Measurements from ENCODE around the gene TIAM2. TPM values are rescaled to one million over a fixed set of nuclear protein-coding genes. Genes with fewer than 3 reads are reported as not detected.

TIAM2 gene
- total and polyA plus RNA-seq, 10 donors = 4.3 to 21.9 (median 12.9) TPM

DNA sequence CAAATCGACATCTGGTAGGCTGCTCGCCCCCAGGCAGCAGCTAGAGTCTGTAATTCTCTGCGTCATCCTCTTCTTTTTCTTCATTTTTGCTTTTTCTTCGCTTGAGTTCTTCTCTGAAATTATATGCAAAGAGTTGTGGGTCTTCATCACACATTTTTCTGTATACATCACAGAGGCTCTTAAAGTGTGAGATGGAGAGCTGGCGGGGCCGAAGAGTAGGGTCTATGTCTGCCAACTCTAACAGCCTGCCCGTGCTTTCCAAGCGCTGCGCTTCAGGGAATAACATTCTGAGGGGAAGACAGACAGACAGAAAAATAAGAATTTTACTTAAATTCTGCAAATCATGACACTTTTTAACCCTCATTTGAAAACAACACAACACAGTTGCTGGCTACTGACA is 262.7 kb downstream of the TIAM2 start:
- Histone ChIP-seq H3K4me3 (no peak overlapping the region), H3K27me3 (replicated peaks in 1 of 7) (no peaks in the 10 kb centered on the region), H3K27ac (no peak overlapping the region), H3K36me3 (peaks cover 0 to 95% (median 61%) of the 10 kb centered on the region in 6 donors), H3K9me3 (no peaks in the 10 kb centered on the region), H3K4me1 (no peaks in the 10 kb centered on the region)
- WGBS, 5 donors = 96 to 99% (median 97%) methylated on average over 9 of the region's 9 CpGs
- intact Hi-C loops (cut with DNase I; ENCODE audit: low total_unique reads) = no loop called here
- no peak for DNase-seq
- TF ChIP-seq POLR2AphosphoS5 (IDR thresholded peaks at IDR 0.05) (no peak), POLR2A (IDR thresholded peaks at IDR 0.05) (no peak)
- TF ChIP-seq, protein P1, sequence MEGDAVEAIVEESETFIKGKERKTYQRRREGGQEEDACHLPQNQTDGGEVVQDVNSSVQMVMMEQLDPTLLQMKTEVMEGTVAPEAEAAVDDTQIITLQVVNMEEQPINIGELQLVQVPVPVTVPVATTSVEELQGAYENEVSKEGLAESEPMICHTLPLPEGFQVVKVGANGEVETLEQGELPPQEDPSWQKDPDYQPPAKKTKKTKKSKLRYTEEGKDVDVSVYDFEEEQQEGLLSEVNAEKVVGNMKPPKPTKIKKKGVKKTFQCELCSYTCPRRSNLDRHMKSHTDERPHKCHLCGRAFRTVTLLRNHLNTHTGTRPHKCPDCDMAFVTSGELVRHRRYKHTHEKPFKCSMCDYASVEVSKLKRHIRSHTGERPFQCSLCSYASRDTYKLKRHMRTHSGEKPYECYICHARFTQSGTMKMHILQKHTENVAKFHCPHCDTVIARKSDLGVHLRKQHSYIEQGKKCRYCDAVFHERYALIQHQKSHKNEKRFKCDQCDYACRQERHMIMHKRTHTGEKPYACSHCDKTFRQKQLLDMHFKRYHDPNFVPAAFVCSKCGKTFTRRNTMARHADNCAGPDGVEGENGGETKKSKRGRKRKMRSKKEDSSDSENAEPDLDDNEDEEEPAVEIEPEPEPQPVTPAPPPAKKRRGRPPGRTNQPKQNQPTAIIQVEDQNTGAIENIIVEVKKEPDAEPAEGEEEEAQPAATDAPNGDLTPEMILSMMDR (IDR thresholded peaks at IDR 0.05 in 8 of 11, conservative IDR thresholded peaks at IDR 0.05 in 3 of 11) = no peak

DNA sequence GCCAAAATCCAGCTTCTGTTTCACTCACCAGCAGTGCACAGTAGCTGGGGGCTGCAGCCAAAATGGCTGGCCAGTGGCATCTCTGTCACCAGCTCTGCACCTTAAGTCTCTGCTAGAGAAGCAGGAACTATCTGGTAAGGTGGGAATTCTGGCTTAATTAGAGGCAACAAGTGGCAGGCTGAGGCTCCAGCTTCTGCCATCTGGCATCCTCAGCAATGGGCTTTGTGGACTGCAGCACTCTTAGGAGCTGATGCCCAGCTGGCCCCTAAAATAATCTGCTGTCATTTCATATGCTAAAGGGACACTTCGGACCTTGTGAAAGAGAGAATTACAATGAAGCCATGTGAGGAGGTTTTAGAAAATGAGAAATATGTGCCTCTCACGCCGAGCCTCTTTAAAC is 264.1 kb downstream of the TIAM2 start:
- 94 to 100% (median 96%) methylated on average over 3 of the region's 3 CpGs for WGBS, 5 donors
- Histone ChIP-seq H3K4me3 (no peak overlapping the region), H3K9me3 (no peaks in the 10 kb centered on the region), H3K27me3 (replicated peaks in 1 of 7) (no peaks in the 10 kb centered on the region), H3K36me3 (peaks cover 0 to 86% (median 51%) of the 10 kb centered on the region in 6 donors), H3K4me1 (no peaks in the 10 kb centered on the region), H3K27ac (no peak overlapping the region)
- no peak for TF ChIP-seq POLR2A (IDR thresholded peaks at IDR 0.05)
- TF ChIP-seq, protein P1 (IDR thresholded peaks at IDR 0.05 in 8 of 11, conservative IDR thresholded peaks at IDR 0.05 in 3 of 11) = no peak
- no peak for TF ChIP-seq POLR2AphosphoS5 (IDR thresholded peaks at IDR 0.05)
- no peak for DNase-seq
- intact Hi-C loops (cut with DNase I; ENCODE audit: low total_unique reads) = no loop called here

DNA sequence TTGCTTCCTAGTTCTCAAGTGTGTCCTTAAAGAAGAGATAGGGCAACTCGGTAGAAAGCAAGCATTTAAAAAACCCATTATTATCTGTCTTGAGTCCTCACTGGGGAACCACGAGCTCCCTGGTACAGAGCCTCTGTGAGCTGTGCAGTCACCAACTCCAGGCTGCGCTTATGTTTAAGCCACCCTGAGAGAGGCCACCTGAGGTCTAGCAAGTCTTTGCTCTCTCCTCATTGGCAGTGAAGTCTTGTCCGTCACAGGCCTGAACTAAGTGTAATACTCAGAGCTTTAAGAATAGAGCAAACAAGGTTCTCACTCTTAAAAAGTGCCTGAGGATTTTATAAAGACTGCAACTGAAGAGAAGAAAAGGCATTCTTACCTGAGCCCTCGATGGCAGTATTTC is 264.8 kb downstream of the TIAM2 start:
- WGBS, 5 donors = 93 to 99% (median 96%) methylated on average over 5 of the region's 5 CpGs
- peaks cover 0 to 86% (median 51%) of the 10 kb centered on the region in 6 donors for H3K36me3 ChIP-seq

DNA sequence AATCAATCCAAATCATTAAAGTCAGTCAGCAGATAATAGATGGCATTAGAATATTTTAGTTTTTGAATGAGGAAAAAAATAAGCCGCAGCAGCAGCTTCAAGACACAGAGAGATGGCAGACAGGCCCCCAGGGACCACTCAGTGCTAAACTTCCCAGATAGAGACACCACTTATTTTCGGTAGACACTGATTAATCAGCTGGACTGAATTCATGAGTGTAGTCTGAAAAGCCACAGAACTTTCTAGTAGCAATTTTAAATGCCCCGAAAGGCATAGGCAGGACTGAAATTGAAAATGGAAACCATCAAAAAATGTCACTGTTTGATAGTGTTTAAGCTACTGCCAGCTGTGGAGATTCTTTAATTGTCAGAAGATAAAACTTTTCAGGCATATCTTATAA is 265.6 kb downstream of the TIAM2 start:
- no peak for DNase-seq
- H3K27ac ChIP-seq = no peak overlapping the region
- H3K9me3 ChIP-seq = no peaks in the 10 kb centered on the region
- H3K36me3 ChIP-seq = peaks cover 0 to 81% (median 51%) of the 10 kb centered on the region in 6 donors
- TF ChIP-seq, protein P1 (IDR thresholded peaks at IDR 0.05 in 8 of 11, conservative IDR thresholded peaks at IDR 0.05 in 3 of 11) = no peak
- no peak for TF ChIP-seq POLR2AphosphoS5 (IDR thresholded peaks at IDR 0.05)
- H3K4me3 ChIP-seq = no peak overlapping the region
- 38 to 92% (median 60%) methylated on average over 3 of the region's 3 CpGs for WGBS, 5 donors
- intact Hi-C loops (cut with DNase I; ENCODE audit: low total_unique reads) = no loop called here
- H3K27me3 ChIP-seq (replicated peaks in 1 of 7) = no peaks in the 10 kb centered on the region
- H3K4me1 ChIP-seq = peaks cover 0 to 4% (median 0%) of the 10 kb centered on the region in 6 donors

More for the DNA sequence above, 264.8 kb downstream of the TIAM2 start:
- no peak for DNase-seq
- peaks cover 0 to under 1% (median 0%) of the 10 kb centered on the region in 6 donors for H3K4me1 ChIP-seq
- no peak overlapping the region for H3K4me3 ChIP-seq
- no peaks in the 10 kb centered on the region for H3K9me3 ChIP-seq
- H3K27me3 ChIP-seq (replicated peaks in 1 of 7) = no peaks in the 10 kb centered on the region
- no peak overlapping the region for H3K27ac ChIP-seq
- intact Hi-C loops (cut with DNase I; ENCODE audit: low total_unique reads) = no loop called here
- TF ChIP-seq, protein P1 (IDR thresholded peaks at IDR 0.05 in 8 of 11, conservative IDR thresholded peaks at IDR 0.05 in 3 of 11) = no peak
- TF ChIP-seq POLR2AphosphoS5 (IDR thresholded peaks at IDR 0.05) (no peak), POLR2A (IDR thresholded peaks at IDR 0.05) (no peak)

Data from spleen (tissue), 11 donors.